Skeletal muscle satellite cell (primary cell): ENCODE data around the gene SPATA6.
A peak's percentile ranks its signal among the peaks of the same experiment; 100 is the strongest.
"Not testable (repeated sequence)": the region's sequence is repeated elsewhere in the genome, so short reads cannot be mapped to it uniquely, and the experiment has no call there.

Source experiments
- H3K27me3 ChIP-seq: 2 replicates; pipeline ENCODE4 v1.7.0; 2013; ENCODE audit warnings: low read length; ENCODE audit not compliant: control insufficient read depth, insufficient read depth
- H3K36me3 ChIP-seq: 2 replicates; pipeline ENCODE4 v1.7.0; 2013; ENCODE audit warnings: mild to moderate bottlenecking, control low read depth, low read length; ENCODE audit not compliant: insufficient read depth
- H3K4me1 ChIP-seq: 2 replicates; pipeline ENCODE4 v1.7.0; 2013; ENCODE audit warnings: low read length; ENCODE audit not compliant: control insufficient read depth, insufficient read depth
- H3K4me2 ChIP-seq: 2 replicates; pipeline ENCODE4 v1.7.0; 2013; ENCODE audit warnings: mild to moderate bottlenecking, low read length
- H3K4me3 ChIP-seq: 2 replicates; pipeline ENCODE4 v1.7.0; 2013; ENCODE audit warnings: low read length
- H3K9ac ChIP-seq: 2 replicates; pipeline ENCODE4 v1.7.0; 2013; ENCODE audit warnings: mild to moderate bottlenecking, low read depth, low read length, moderate library complexity
- H3K9me3 ChIP-seq: replicated peaks from 2 replicates; pipeline ENCODE4 v1.7.0; 2013; ENCODE audit warnings: mild to moderate bottlenecking, control low read depth, low read length

Gene SPATA6

DNA sequence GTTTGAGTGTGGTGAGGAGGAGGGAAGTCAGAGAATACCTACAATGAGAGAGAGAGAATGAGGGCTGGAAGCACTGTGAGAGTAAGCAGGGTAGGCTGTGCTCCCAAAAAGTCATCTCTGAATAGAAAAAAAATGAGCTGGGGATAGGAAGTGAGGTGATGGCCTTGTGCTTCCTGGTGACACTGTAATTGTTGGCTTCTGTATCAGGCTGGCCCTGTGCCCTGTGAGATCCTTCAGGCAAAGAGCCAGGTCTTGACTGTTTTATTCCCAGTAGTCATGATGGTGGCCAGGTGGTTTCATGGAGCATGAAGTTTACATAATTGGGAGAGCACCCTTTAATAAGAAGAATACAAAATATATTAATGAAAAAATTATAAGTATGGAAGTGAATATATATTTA, 20.4 kb upstream of the SPATA6 start:
- Histone ChIP-seq H3K4me1 (peaks cover 32% of the 10 kb centered on the region), H3K36me3 (no peaks in the 10 kb centered on the region), H3K4me2 (no peak overlapping the region), H3K9ac (no peak overlapping the region), H3K27me3 (no peaks in the 10 kb centered on the region), H3K9me3 (no peaks in the 10 kb centered on the region), H3K4me3 (no peak overlapping the region)

DNA sequence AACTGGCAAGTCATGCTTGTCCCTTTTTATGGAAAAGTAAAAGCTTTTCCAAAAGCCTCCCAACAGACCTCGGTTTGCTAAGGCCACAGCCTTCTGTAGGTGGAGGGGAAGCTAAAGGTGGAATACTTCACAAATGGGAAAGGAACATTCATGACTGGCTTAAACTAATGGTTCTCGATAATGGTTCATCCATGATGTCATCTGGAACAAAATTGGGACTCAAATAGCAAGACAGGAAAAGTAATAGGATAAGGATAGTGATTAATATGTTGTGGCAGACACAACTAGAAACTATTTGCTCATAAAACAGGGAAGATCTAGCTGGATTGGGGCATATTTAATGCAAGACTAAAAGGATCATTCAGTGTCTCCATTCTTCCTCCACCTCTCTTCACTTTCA, 16.7 kb upstream of the SPATA6 start:
- H3K4me3 ChIP-seq, result no peak overlapping the region
- no peaks in the 10 kb centered on the region for H3K9me3 ChIP-seq
- peaks cover 4% of the 10 kb centered on the region for H3K27me3 ChIP-seq
- H3K4me2 ChIP-seq, result no peak overlapping the region
- H3K36me3 ChIP-seq, result no peaks in the 10 kb centered on the region
- H3K4me1 ChIP-seq, result peaks cover 9% of the 10 kb centered on the region
- no peak overlapping the region for H3K9ac ChIP-seq

DNA sequence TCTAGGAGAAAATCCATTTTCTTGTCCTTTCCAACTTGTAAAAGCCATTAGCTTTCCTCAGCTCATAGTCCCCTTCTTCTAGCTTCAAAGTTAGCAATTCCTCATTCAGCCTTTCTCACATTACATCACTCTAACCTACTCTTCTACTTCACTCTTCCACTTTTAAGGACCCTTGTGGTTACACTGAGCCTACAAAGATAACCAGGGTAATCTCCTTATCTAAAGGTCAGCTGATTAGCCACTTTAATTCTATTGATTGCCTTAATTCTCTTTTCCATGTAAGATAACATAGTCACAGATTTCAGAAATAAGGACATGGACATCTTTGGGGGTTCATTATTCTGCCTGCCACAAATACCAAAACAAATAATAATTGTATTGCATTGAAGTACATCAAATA, 8.5 kb upstream of the SPATA6 start:
- H3K4me1 ChIP-seq, result no peaks in the 10 kb centered on the region
- H3K36me3 ChIP-seq, result no peaks in the 10 kb centered on the region
- no peak overlapping the region for H3K9ac ChIP-seq
- no peak overlapping the region for H3K4me2 ChIP-seq
- peaks cover 7% of the 10 kb centered on the region for H3K27me3 ChIP-seq
- no peaks in the 10 kb centered on the region for H3K9me3 ChIP-seq
- no peak overlapping the region for H3K4me3 ChIP-seq

DNA sequence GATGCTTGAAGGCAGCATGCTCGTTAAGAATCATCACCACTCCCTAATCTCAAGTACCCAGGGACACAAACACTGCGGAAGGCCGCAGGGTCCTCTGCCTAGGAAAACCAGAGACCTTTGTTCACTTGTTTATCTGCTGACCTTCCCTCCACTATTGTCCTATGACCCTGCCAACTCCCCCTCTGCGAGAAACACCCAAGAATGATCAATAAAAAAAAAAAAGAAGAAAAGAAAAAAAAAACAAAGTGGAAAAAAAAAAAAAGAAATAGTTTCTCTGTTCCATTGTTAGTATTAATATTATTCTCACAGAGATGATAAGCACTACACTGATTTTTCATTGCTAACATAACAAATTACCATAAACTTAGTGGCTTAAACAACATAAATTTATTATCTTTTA, 8.0 kb upstream of the SPATA6 start:
- H3K9me3 ChIP-seq, H3K36me3 ChIP-seq, H3K4me2 ChIP-seq, H3K4me3 ChIP-seq, H3K27me3 ChIP-seq, H3K4me1 ChIP-seq, H3K9ac ChIP-seq: not testable (repeated sequence)

DNA sequence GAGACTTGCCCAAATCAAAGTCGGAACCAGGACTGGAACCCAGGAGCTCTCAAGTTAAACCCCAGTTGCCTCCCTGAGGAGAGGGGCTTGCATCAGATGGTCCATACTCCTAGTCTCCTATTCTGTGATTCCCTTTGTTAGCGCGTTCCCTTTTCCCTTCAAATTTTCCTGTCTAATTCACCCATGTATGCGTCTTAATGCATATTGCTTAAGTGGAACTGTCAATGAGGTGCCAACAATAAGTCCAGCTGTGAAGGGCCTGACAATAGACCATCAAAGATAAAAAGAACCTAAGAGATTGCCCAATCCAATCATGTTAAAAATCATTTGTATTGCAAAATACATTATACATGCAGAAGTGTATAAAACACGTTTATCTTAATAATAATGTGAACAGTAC, 634 bp upstream of the SPATA6 start:
- H3K4me1 ChIP-seq, result peaks cover 26% of the 10 kb centered on the region
- peak overlapping the region; percentile 84 for H3K9ac ChIP-seq
- H3K4me3 ChIP-seq, result peak overlapping the region; percentile 82
- no peaks in the 10 kb centered on the region for H3K27me3 ChIP-seq
- H3K4me2 ChIP-seq, result peak overlapping the region; percentile 82
- H3K36me3 ChIP-seq, result no peaks in the 10 kb centered on the region
- no peaks in the 10 kb centered on the region for H3K9me3 ChIP-seq

DNA sequence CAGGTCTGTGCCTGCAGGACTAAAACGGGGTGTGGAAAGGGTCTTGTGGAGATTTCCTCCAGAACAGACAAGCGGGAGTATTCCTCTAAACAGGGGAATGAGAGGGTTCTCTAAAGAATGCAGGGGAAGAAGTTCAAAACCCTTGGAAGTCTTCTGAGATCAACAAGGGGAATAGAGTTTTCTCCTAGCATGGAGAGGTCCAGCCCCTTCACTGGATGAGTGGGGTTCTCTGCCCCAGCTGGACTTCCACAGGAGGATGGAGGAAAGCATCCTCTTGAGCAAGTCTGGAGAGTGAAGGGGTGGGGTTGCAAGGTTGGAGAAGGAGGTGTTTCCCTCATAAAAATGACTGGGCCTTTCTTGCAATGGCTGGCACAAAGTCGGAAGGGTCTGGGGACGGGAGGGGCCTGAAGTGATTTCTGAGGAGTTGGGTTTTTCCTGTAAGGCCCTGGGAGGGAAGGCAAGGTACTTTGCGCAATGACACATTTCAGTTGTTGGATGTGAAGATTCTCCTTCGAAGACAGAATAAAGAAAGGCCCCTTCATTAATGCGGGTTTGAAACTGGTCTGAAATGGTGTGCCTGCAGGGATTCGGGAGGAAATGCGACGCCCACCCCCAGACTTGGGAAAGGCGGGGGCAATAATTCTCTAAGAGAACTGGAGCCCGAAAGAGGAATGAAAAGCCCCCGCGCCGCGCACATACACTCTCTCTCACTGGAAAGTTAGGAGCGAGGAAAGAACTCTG, 884 bp downstream of the SPATA6 start:
- H3K4me2 ChIP-seq, result peak overlapping the region; percentile 91
- H3K36me3 ChIP-seq, result no peaks in the 10 kb centered on the region
- H3K9me3 ChIP-seq, result no peaks in the 10 kb centered on the region
- peak overlapping the region; percentile 82 for H3K4me3 ChIP-seq
- H3K4me1 ChIP-seq, result peaks cover 26% of the 10 kb centered on the region
- H3K27me3 ChIP-seq, result no peaks in the 10 kb centered on the region
- H3K9ac ChIP-seq, result peak overlapping the region; percentile 76

DNA sequence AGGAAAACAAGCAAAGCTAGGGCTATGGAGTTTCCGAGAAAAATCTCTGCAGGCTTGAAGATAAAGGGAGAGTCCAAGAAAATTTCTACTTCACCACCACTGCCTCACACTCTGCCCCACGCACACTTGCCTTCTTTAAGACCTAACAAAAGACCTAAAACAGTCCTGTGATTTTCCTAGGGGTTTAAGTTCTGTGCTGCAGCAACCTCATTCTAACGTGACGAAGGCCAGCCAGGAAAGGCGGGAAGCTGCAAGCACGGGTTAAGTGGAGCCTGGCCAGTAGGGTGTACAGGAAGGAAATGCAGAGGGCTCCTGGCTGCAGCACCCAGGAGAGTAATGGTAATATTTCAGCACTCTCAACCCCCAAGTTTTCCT, 1.5 kb downstream of the SPATA6 start:
- Histone ChIP-seq H3K4me2 (peak overlapping the region; percentile 91), H3K9ac (peak overlapping the region; percentile 76), H3K36me3 (no peaks in the 10 kb centered on the region), H3K9me3 (no peaks in the 10 kb centered on the region), H3K4me1 (peaks cover 26% of the 10 kb centered on the region), H3K27me3 (no peaks in the 10 kb centered on the region), H3K4me3 (peak overlapping the region; percentile 82)

DNA sequence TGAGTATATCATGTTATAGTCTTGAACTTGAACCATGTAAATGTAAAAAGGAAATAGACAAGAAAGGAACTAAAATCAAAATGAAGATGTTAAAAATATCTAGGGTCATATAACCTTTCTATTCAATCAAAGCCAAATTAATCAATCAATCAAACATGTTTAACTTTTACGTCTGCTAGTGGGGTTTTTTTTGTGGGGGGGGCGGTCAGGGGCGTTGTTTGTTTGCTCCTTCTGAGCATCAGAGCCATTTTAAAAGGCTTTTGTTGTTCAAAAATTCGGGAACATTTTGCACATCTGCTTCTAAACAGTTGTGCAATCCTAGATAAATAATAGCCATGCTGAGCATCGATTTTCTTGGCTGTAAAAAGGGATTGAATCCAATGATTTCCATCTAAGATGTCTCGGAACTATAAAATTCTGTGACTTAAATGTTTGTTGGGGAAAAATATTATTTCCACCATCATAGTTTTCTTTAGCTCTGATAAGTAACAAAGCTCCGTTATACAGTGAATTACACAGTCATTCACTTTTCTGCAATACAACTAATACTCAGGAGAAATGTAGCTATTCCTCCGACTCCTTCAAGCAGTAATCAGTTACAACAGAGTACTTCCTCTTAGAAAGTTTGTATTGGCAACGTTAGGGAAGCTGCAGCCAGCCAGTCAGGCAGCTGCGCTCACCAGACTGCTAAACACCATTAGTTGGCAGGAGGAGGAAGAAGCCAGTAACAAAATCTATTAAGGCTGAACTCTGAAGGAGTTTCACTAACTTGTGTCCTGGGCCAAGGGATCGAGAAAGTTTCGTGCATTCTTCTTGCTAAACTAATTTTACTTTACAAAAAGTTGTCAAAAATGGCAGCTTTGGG, 2.2 kb downstream of the SPATA6 start:
- peak overlapping the region; percentile 82 for H3K4me3 ChIP-seq
- peak overlapping the region; percentile 91 for H3K4me2 ChIP-seq
- no peaks in the 10 kb centered on the region for H3K27me3 ChIP-seq
- H3K9ac ChIP-seq, result peak overlapping the region; percentile 71
- H3K4me1 ChIP-seq, result peaks cover 26% of the 10 kb centered on the region
- no peaks in the 10 kb centered on the region for H3K36me3 ChIP-seq
- no peaks in the 10 kb centered on the region for H3K9me3 ChIP-seq

DNA sequence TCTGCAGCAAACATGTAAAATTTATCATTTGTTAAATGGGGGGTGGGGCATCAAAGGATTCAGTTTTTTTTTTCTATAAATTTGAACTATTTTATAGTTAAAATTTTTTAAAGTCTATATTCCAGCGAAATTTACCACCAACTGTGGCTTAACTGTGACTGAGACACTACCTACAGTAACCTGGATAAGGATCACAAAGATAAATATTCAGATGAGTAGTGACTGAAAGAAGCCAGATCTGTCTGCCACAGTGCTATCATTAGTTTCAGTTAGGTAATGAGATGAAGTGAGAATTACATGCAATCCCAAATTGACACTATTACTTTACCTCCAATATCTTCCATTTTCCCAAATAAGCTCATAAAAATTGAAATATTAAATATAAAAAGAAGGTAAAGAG, 5.4 kb downstream of the SPATA6 start:
- Histone ChIP-seq H3K9me3 (no peaks in the 10 kb centered on the region), H3K4me1 (peaks cover 21% of the 10 kb centered on the region), H3K9ac (no peak overlapping the region), H3K4me3 (no peak overlapping the region), H3K36me3 (no peaks in the 10 kb centered on the region), H3K27me3 (no peaks in the 10 kb centered on the region), H3K4me2 (no peak overlapping the region)

DNA sequence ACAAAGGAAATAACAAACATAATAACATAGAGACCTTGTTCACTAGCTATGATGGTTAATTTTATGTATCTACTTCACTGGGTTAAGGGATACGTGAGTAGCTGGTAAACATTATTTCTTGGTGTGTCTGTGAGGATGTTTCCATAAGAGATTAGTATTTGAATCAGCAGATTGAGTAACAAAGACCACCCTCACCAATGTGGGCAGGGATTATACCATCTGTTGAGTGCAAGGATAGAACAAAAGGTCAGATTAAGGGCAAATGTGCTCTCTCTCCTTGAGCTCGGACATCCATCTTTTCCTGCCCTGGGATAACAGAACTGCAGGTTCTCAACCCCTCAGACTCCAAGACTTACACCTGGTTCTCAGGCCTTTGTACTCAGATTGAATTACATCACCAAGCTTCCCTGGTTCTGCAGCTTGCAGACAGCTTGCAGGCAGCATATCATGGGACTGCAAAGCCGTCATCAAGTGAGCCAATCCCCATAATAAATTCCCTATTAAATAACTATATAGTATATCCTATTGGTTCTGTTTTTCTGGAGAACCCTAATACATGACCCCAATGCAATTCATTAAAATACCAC, 9.2 kb downstream of the SPATA6 start:
- no peak overlapping the region for H3K4me3 ChIP-seq
- H3K27me3 ChIP-seq, result no peaks in the 10 kb centered on the region
- H3K4me2 ChIP-seq, result no peak overlapping the region
- H3K9ac ChIP-seq, result no peak overlapping the region
- H3K36me3 ChIP-seq, result no peaks in the 10 kb centered on the region
- no peaks in the 10 kb centered on the region for H3K9me3 ChIP-seq
- H3K4me1 ChIP-seq, result no peaks in the 10 kb centered on the region

DNA sequence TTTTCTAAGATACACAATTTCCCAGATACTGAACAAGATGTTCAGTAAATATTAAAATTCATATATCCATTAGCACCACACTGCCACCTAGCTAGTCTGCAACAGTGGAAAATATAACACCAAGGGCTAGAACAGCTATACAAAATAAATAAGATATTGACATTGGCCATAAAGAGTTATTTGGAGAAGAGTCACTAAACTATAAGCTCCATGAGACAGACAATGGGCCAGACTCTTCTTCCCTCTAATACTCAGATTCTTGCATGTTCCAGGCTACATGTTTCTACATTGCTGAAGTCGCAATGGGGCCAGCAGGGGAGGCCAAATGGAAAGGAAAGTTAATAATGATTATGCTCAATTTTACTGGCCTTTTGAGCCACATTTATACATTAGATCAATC, 21.5 kb downstream of the SPATA6 start:
- Histone ChIP-seq H3K4me1 (no peaks in the 10 kb centered on the region), H3K4me3 (no peak overlapping the region), H3K36me3 (no peaks in the 10 kb centered on the region), H3K9me3 (no peaks in the 10 kb centered on the region), H3K4me2 (no peak overlapping the region), H3K27me3 (no peaks in the 10 kb centered on the region), H3K9ac (no peak overlapping the region)
